Activated gamma-delta T cell treated with Interleukin-2 at 50 U/mL for 16 hours (primary cell): ENCODE results near the gene DSC2.
"Not testable (repeated sequence)": the region's sequence is repeated elsewhere in the genome, so short reads cannot be mapped to it uniquely, and the experiment has no call there.

Experiments
- DNase-seq: peaks from one replicate; pipeline ENCODE4 v3.0.0-alpha.2; 2020

The DSC2 gene

GRCh38 chr18:31042406-31043181, 59.6 kb downstream of the DSC2 start, which contains the start of gene DSC3:
TSS of gene DSC3 (minus strand) at chr18:31042742. CDS start at chr18:31042660, 82 bp downstream.
- no peak for DNase-seq

- no peak for DNase-seq
Observed at GRCh38 chr18:31042084-31042405, 60.2 kb downstream of the DSC2 start.

- no peak for DNase-seq
Observed at GRCh38 chr18:31041271-31042083, 60.7 kb downstream of the DSC2 start.

- no peak for DNase-seq
Observed at GRCh38 chr18:31040686-31041270, 61.4 kb downstream of the DSC2 start.

- DNase-seq, result no peak
Observed at GRCh38 chr18:31039426-31039825, 62.8 kb downstream of the DSC2 start.

GRCh38 chr18:31037686-31038085, 64.5 kb downstream of the DSC2 start:
- not testable (repeated sequence) for DNase-seq

GRCh38 chr18:31034541-31034940, 67.7 kb downstream of the DSC2 start:
- DNase-seq, result no peak

GRCh38 chr18:31030574-31031278, 71.5 kb downstream of the DSC2 start:
- DNase-seq, result no peak

GRCh38 chr18:31015715-31016434, 86.3 kb downstream of the DSC2 start:
- DNase-seq, result no peak

GRCh38 chr18:31011455-31011854, 90.8 kb downstream of the DSC2 start:
- DNase-seq, result not testable (repeated sequence)

- no peak for DNase-seq
Observed at GRCh38 chr18:31010601-31011000, 91.6 kb downstream of the DSC2 start.
